Panc1 (cell line): ENCODE results near the gene ISM1.

Experiments
- POLR2AphosphoS5 ChIP-seq: IDR thresholded peaks from 2 replicates; pipeline ENCODE4 v1.6.1; 2012; ENCODE audit warnings: mild to moderate bottlenecking, low read depth, low read length, moderate library complexity
- SIN3A ChIP-seq: IDR thresholded peaks from 2 replicates; pipeline ENCODE4 v1.6.1; 2012; ENCODE audit warnings: low read depth, mild to moderate bottlenecking, low read length, moderate library complexity, borderline replicate concordance; ENCODE audit not compliant: insufficient read depth
- TF ChIP-seq, protein P1 (sequence below): fragments of 450-650 bp; IDR thresholded peaks from 2 replicates; pipeline ENCODE4 v1.5.1; 2017; ENCODE audit warnings: mild to moderate bottlenecking
- TF ChIP-seq, protein P2 (sequence below), 2 experiments: IDR thresholded peaks; 2 replicates each; pipeline ENCODE4 v1.6.1; 2011 to 2012; ENCODE audit warnings: low read depth in 2 of 2, control low read depth in 1 of 2, low read length in 1 of 2, mild to moderate bottlenecking in 1 of 2, moderate library complexity in 1 of 2; ENCODE audit not compliant: insufficient read depth in 1 of 2

DNA sequence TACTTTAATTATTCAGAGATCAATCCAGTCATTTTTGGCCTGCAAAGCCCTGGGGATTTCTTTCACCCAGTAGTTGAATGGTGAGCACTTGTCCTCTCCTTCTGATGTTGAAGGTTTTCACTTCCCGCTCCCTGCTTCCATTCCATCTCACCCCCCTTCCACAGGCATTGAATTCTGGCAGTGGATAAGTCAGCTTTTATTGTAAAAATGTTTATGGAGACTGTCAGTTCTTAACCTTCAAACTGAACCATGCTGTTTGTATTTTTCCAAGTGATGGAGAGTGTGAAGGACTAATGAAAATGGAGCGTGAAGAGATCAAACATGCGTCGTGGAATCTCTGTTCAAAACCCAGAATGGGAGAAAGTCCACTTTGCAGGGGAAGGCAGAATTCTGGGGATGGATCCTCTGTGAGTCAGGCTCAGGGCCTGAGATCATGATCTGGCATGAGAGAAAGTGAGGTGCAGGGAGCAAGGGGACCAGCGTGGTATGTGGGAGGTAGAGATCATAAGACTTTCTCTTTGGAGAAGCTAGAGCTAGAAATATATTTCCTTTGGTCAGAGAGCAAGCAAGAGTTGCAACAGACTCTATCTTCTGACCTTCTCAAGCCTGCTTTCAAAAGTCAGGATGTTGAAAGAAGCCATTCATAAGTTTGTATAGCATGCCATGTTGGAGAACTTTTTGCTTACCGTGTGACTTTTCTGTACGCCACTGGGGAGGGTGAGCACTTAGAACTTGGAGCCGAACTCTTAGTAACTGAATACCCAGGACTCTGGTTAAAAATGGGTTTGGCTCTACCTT lies 30.2 kb downstream of the ISM1 start:
- TF ChIP-seq, protein P1, sequence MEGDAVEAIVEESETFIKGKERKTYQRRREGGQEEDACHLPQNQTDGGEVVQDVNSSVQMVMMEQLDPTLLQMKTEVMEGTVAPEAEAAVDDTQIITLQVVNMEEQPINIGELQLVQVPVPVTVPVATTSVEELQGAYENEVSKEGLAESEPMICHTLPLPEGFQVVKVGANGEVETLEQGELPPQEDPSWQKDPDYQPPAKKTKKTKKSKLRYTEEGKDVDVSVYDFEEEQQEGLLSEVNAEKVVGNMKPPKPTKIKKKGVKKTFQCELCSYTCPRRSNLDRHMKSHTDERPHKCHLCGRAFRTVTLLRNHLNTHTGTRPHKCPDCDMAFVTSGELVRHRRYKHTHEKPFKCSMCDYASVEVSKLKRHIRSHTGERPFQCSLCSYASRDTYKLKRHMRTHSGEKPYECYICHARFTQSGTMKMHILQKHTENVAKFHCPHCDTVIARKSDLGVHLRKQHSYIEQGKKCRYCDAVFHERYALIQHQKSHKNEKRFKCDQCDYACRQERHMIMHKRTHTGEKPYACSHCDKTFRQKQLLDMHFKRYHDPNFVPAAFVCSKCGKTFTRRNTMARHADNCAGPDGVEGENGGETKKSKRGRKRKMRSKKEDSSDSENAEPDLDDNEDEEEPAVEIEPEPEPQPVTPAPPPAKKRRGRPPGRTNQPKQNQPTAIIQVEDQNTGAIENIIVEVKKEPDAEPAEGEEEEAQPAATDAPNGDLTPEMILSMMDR = no peak
- no peak for TF ChIP-seq SIN3A
- TF ChIP-seq, protein P2, sequence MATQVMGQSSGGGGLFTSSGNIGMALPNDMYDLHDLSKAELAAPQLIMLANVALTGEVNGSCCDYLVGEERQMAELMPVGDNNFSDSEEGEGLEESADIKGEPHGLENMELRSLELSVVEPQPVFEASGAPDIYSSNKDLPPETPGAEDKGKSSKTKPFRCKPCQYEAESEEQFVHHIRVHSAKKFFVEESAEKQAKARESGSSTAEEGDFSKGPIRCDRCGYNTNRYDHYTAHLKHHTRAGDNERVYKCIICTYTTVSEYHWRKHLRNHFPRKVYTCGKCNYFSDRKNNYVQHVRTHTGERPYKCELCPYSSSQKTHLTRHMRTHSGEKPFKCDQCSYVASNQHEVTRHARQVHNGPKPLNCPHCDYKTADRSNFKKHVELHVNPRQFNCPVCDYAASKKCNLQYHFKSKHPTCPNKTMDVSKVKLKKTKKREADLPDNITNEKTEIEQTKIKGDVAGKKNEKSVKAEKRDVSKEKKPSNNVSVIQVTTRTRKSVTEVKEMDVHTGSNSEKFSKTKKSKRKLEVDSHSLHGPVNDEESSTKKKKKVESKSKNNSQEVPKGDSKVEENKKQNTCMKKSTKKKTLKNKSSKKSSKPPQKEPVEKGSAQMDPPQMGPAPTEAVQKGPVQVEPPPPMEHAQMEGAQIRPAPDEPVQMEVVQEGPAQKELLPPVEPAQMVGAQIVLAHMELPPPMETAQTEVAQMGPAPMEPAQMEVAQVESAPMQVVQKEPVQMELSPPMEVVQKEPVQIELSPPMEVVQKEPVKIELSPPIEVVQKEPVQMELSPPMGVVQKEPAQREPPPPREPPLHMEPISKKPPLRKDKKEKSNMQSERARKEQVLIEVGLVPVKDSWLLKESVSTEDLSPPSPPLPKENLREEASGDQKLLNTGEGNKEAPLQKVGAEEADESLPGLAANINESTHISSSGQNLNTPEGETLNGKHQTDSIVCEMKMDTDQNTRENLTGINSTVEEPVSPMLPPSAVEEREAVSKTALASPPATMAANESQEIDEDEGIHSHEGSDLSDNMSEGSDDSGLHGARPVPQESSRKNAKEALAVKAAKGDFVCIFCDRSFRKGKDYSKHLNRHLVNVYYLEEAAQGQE (IDR thresholded peaks at IDR 0.05; ENCODE audit: insufficient read depth in 1 of 2, low read depth in 2 of 2, low read length in 1 of 2) = no peak
- no peak for TF ChIP-seq POLR2AphosphoS5
